A172 (cell line): Measurements from ENCODE around the gene FANCC. TPM values are rescaled to one million over a fixed set of nuclear protein-coding genes. Genes with fewer than 3 reads are reported as not detected.
"Not testable (repeated sequence)": the region's sequence is repeated elsewhere in the genome, so short reads cannot be mapped to it uniquely, and the experiment has no call there.

Experiments used
- DNase-seq: peaks from one replicate; pipeline ENCODE4 v3.0.0-alpha.2; 2015; ENCODE audit warnings: low spot score
- total RNA-seq: library from RNA; depleted of rRNA; stranded (reverse); fragments of >200 nt; shearing (Covaris generic); gene quantifications from 2 replicates; pipeline ENCODE4 v1.2.3, GENCODE V29; 2014

Gene FANCC
- total RNA-seq, 1 experiment from 2014 or later = 18.2 TPM

DNA sequence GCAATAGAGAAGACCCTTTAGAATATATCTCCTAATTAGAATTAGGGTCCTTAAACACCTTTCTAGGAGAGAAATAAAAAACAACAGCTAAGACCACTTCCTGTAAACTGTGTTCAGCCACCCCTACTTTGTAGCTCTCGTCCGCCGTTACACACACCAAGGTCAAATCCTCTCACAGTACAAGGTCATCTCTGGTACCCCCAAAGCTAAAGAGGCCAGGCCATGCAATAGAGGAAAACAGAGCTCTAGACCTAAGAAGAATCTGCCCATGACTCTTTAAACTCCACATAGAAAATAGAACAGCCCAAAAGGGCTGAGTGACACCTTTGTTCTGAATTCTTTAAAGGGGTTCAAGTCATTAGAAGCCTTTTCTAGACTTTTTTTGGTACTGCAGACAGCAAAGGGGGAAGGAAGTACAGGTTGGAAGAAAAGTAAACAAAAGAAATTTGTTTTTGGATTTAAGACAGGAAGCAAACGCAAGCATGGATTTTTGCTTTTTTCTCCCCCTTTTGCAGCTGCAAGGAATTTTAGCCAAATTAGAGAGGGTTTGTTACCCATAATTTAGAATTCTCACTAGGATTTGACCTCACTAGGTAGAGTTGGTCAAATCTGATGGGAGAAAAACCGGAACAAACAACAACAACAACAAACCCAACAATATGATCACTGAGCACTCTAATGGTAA, 13.4 kb upstream of the FANCC start:
- DNase-seq = no peak

- not testable (repeated sequence) for DNase-seq
Measured at GRCh38 chr9:95329061-95329460, 11.6 kb upstream of the FANCC start.

- DNase-seq = no peak
Measured at GRCh38 chr9:95327239-95327865, 9.8 kb upstream of the FANCC start.

DNA sequence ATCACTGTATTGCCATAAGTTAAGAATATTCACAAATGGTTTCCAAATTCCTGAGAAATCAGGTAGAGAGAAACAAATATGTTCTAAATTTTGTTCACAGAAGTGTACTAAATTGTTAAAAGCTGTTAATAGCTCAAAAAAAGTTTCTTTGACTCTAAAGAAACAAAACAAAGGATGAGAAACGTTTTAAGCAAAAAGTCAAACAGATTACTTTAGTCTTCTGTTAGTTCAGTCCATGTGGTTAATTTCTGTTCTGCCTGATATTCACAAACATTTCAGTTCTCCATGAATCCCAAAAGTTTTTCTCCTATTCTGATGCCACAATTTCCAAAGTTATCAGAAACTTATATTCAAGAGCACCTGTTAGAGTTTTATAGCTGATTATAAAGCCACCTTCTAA, 7.7 kb upstream of the FANCC start:
- no peak for DNase-seq

GRCh38 chr9:95317893-95318211, 343 bp upstream of the FANCC start:
- no peak for DNase-seq

DNA sequence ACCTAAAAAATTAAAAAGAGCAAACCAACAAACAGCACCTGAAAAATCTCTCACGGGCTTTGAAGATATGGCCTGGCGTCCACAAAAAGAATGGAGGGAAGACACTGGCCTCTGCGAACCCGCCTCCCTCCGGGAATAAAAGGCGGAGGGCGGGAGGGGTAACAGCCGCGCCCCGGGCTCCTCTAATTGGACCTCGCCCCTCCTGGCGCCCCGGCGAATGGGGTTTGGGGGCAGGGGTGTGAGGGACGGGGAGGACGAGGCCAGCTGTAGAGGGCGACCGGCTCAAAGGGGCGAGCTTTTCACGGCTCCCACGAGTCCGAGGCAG, 753 bp downstream of the FANCC start:
- peak; percentile 77 for DNase-seq

DNA sequence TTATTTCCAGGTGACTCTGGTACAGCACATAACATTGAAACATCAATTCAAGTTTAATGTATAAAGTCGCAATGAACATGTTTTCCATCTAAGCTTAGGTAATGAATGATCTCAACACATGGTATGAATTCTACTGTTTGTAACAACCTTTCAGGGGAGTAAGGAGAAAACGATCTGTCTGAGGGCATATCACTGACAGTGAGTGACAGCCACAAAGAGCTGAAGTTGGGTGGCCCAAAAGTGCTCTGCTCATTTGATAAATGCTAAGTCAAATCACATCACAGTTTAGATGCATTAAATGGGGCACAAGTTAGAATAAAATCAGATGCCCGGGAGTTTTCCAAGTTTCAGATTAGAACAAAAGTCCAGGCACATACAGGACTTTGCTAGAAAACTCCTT, 1.2 kb downstream of the FANCC start:
- DNase-seq = no peak

DNA sequence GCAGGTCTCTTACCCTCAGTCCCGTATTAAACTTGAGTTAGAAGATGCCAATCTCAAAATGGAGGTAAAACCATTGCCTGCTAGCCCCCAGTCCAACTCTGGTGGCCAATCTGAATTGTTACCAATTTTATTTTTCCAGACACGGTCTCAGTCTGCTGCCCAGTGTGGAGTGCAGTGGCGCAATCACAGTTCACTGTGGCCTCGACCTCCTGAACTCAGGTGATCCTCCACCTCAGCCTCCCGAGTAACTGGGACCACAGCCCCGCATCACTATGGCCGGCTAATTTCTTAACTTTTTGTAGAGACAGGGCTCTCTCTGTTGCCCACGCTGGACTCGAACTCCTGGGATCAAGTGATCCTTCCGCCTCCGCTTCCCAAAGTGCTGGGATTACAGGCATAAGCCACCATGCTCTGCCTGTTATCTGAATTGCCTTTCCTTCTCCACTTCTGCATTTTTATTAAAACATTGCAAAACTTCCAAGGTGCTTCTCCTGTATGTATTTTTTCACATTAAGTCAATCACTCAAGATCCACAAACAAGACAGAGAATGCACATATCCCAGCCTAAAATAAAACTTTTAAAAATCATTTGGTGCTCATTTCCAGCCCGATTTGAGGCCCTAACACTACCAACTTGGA, 2.3 kb downstream of the FANCC start:
- DNase-seq = no peak

GRCh38 chr9:95313010-95313498, 4.5 kb downstream of the FANCC start:
- DNase-seq = peak; percentile 64

- DNase-seq = no peak
Measured at GRCh38 chr9:95311961-95312360, 5.5 kb downstream of the FANCC start.

GRCh38 chr9:95307538-95307937, 10.0 kb downstream of the FANCC start:
- no peak for DNase-seq

DNA sequence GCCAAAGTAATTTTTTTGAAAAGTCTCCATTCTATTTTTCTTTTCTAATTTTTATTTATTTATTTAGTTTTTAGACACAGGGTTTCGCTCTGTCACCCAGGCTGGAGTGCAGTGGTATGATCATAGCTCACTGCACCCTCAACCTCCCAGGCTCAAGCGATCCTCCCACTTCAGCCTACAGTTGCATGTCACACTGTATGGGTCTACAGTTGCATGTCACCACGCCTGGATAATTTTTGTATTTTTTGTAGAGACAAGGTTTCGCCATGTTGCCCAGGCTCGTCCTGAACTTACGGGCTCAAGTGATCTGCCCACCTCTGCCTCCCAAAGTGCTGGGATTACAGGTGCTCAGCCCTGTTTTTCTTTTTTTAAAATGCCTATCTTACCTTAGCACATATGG, 10.7 kb downstream of the FANCC start:
- DNase-seq = no peak

GRCh38 chr9:95305770-95306492, 11.6 kb downstream of the FANCC start:
- peak; percentile 37 for DNase-seq

DNA sequence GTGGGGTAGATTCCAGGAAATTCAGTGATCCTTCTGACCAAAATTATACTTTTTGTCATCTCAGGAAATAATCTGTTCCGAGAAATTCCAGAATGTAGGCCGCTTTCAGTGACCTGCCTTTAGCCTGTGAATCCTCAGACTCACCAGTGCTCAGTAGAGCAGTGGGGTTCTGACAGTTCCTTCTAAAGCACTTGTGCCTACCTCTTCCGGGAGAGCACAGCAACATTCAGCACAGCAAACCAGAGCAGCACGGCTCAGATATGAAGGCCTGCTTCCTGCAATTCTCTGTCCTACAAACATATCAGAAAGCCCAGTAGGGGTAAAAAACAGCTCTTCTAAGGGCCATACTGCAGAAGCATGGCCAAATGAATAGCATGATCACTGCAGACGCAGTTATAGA, 15.0 kb downstream of the FANCC start:
- no peak for DNase-seq

DNA sequence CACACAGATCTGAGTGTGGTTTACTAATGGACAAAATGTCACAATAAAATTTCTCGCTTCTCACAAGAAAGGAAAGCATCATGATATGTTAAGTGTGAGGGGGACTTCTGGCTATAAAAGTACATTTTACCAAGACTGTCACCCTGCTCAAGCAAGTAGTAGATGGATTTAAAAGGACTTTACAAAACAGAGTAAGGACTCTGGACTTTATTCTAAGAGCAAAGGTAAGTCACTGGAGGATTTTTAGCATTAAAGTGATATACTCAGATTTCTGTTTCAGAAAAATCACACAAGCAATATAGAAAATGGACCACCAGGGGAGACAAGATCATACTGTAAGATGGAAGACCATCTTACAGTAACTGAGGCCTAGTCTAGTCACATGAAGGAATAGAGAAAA, 19.7 kb downstream of the FANCC start:
- no peak for DNase-seq

- DNase-seq = no peak
Measured at GRCh38 chr9:95297316-95297715, 20.2 kb downstream of the FANCC start.

GRCh38 chr9:95296761-95297160, 20.7 kb downstream of the FANCC start:
- no peak for DNase-seq

DNA sequence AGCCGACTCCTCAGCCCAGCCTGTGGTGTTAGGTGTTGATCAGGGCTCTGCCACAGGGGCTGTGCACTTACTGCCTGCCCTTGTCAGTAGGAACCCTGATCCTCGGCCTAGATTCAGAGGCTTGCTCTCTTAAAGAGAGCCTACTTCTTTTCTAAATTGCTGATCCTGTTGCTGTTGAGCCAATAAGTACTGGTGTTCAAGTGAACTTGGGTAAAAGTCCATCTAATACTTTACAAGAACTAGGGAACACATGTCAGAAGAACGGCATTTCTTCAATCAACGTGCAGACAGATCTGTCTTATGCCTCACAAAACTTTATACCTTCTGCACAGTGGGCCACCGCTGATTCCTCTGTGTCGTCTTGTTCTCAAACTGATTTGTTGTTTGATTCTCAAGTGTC, 24.2 kb downstream of the FANCC start:
- not testable (repeated sequence) for DNase-seq

- no peak for DNase-seq
Measured at GRCh38 chr9:95292226-95292625, 25.3 kb downstream of the FANCC start.

DNA sequence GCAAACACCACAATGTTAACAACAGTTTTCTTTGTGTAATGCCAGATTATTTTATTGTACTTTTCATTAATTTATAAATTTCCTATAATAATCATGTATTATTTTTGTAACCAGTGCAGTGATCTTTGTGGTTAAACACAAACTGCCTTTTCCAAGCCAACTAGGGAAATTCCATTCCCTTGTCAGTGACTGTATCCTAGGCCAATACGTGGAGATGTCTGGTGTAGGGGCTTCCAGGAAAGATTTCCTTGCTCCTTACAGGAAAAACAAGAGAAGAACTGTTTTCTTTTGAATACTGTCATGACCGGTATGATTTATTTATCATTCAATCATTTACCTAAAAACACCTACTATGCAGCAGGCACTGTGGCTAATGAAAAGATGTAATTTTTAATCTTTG, 31.4 kb downstream of the FANCC start:
- DNase-seq = no peak

GRCh38 chr9:95285307-95285706, 32.2 kb downstream of the FANCC start:
- DNase-seq = no peak

DNA sequence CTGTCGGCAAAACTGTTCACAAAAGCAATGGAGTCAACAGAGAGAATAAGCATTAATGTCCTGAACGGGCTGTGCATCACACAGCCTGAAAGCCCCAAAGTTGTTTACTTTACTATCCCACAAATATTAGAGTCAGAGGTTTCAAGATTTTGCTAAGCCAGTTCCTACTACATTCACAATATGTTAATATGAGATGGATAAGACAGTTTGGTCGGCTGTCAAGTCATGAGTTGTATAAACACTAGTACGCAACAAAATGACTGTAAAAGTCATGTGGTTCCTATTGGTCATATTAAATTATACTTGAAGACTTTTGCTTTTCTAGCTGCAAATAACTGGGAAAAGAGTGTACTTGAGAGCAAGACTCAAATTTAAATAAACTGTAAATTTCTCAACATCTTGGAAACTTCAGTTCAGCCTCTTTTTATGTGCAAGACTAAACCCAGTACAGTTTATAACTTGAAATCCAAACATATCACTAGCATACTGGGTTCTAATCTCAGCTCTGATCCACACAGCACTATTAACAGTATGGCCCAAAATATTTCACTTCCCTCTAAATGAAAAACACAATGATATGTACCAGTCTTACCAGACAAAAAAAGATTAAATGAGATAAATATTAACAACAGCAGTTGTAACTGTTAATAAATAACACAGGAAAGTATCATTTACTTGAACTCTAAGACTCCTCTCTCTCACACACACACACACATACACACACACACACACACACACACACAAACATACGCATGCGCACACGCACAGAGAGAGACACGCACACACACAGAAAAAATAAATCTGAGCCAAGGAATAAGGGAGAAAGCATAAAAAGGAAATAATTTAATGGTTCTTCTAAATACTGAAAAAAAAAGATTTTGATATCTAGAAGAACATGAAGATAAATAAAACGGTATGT, 33.1 kb downstream of the FANCC start:
- DNase-seq = peak; percentile 17
